ENCODE results near the gene PCTP. TPM values are rescaled to one million over a fixed set of nuclear protein-coding genes. Genes with fewer than 3 reads are reported as not detected.

Gene PCTP
- total RNA-seq, 1 experiment from 2014 or later: 17.1 TPM

- Mint-ChIP-seq H3K4me1 (peaks cover 37 to 46% of the 10 kb centered on the region in 2 experiments), H3K4me3 (peak overlapping the region in 1 of 2 experiments; percentile 19; a peak in 3 of 5 replicates), H3K9me3 (no peaks in the 10 kb centered on the region), H3K27ac (peak overlapping the region; percentile 14 to 66 (median 56); a peak in 5 of 7 replicates), H3K36me3 (ENCODE audit: insufficient read depth in 1 of 3, low read depth in 3 of 3) (no peaks in the 10 kb centered on the region), H3K27me3 (ENCODE audit: low read depth) (no peaks in the 10 kb centered on the region)
- H4K20me1 ChIP-seq (ENCODE audit: control insufficient read depth, insufficient read depth, insufficient read length): no peaks in the 10 kb centered on the region
- H3K79me1 ChIP-seq (ENCODE audit: insufficient read depth, low read depth, low read length, poor library complexity, severe bottlenecking): no peaks in the 10 kb centered on the region
- no peak overlapping the region for H3K4me2 ChIP-seq (ENCODE audit: insufficient read depth, insufficient read length, low read length)
- H3K79me2 ChIP-seq (ENCODE audit: insufficient read depth, low read length): no peaks in the 10 kb centered on the region
- no peak overlapping the region for H2BK15ac ChIP-seq (ENCODE audit: low read depth, low read length)
- DNase-seq: peak; percentile 39
- no peak overlapping the region for H3K14ac ChIP-seq (ENCODE audit: insufficient read depth, low read length)
- no peaks in the 10 kb centered on the region for H3K9me3 ChIP-seq (ENCODE audit: control insufficient read depth, low read depth, low read length)
- no peak overlapping the region for H4K5ac ChIP-seq (ENCODE audit: insufficient read length, low read depth, low read length)
- H2BK12ac ChIP-seq (ENCODE audit: insufficient read length, low read depth, low read length): no peak overlapping the region
- H4K8ac ChIP-seq (replicated peaks; ENCODE audit: insufficient read length, low read depth, low read length): no peak overlapping the region
- no CpG with 5 or more reads among the region's 4 CpGs for WGBS (ENCODE audit: extremely low coverage, insufficient read length, low lambda C conversion rate)
- no peak overlapping the region for H3K4ac ChIP-seq (ENCODE audit: low read depth, low read length)
- TF ChIP-seq, protein P1, sequence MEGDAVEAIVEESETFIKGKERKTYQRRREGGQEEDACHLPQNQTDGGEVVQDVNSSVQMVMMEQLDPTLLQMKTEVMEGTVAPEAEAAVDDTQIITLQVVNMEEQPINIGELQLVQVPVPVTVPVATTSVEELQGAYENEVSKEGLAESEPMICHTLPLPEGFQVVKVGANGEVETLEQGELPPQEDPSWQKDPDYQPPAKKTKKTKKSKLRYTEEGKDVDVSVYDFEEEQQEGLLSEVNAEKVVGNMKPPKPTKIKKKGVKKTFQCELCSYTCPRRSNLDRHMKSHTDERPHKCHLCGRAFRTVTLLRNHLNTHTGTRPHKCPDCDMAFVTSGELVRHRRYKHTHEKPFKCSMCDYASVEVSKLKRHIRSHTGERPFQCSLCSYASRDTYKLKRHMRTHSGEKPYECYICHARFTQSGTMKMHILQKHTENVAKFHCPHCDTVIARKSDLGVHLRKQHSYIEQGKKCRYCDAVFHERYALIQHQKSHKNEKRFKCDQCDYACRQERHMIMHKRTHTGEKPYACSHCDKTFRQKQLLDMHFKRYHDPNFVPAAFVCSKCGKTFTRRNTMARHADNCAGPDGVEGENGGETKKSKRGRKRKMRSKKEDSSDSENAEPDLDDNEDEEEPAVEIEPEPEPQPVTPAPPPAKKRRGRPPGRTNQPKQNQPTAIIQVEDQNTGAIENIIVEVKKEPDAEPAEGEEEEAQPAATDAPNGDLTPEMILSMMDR (conservative IDR thresholded peaks at IDR 0.05): no peak
- no peak overlapping the region for H3K27ac ChIP-seq (ENCODE audit: insufficient read length, low read depth, low read length)
- no peak overlapping the region for H2AFZ ChIP-seq (ENCODE audit: low read length)
- H3K56ac ChIP-seq (ENCODE audit: insufficient read length, low read depth, low read length): no peak overlapping the region
- H3K23me2 ChIP-seq (ENCODE audit: insufficient read length, low read depth, low read length, poor library complexity, severe bottlenecking): no peaks in the 10 kb centered on the region
- no peak overlapping the region for H3K18ac ChIP-seq (ENCODE audit: insufficient read length, low read depth, low read length)
- H3K9ac ChIP-seq (ENCODE audit: extremely low read depth, insufficient read length, low read length): no peak overlapping the region
- no peak overlapping the region for H2BK120ac ChIP-seq (ENCODE audit: low read depth, low read length, poor library complexity, severe bottlenecking)
- 0 out of 2 replicates have a peak, but pooled peaks cover 3% of the 10 kb centered on the region for H3K27me3 ChIP-seq (ENCODE audit: insufficient read depth, low read length)
- H2AK5ac ChIP-seq (ENCODE audit: insufficient read length, low read length): no peak overlapping the region
- H3K23ac ChIP-seq (ENCODE audit: insufficient read length, low read depth, low read length): no peak overlapping the region
- no peak overlapping the region for H2BK20ac ChIP-seq (ENCODE audit: low read depth, low read length, poor library complexity, severe bottlenecking)
- H3K4me1 ChIP-seq (ENCODE audit: insufficient read depth, low read length): peaks cover 8% of the 10 kb centered on the region; the same call in 1 of the 2 replicates
- no peak overlapping the region for H4K91ac ChIP-seq (ENCODE audit: insufficient read length, low read depth, low read length)
- no peak overlapping the region for H2BK5ac ChIP-seq (ENCODE audit: insufficient read length, low read length)
- H3T11ph ChIP-seq (ENCODE audit: low read length): no peak overlapping the region
These were observed 16.6 kb upstream of the PCTP start for GRCh38 chr17:55734128-55734781.
